HTR-8/SVneo (cell line): ENCODE measurements around the gene SOST.

Experiments used
- DNase-seq: peaks from one replicate; pipeline ENCODE4 v3.0.0; 2011; ENCODE audit warnings: low spot score, mixed read lengths; ENCODE audit not compliant: insufficient read length
- FAIRE-seq: peaks from 2 replicates; lab custom pipeline; 2011; peaks lifted over from hg19 to GRCh38; lab: Jason Lieb, UNC

Gene SOST

GRCh38 chr17:43778337-43779144 is 19.9 kb upstream of the SOST start, which contains the start of gene DUSP3:
Gene DUSP3 (minus strand): TSS chr17:43778977. CDS start chr17:43778924, 53 bp downstream.
- FAIRE-seq = peak; percentile 98
- peak; percentile 96 for DNase-seq

GRCh38 chr17:43774304-43775250 is 16.0 kb upstream of the SOST start:
- no peak for FAIRE-seq

DNA sequence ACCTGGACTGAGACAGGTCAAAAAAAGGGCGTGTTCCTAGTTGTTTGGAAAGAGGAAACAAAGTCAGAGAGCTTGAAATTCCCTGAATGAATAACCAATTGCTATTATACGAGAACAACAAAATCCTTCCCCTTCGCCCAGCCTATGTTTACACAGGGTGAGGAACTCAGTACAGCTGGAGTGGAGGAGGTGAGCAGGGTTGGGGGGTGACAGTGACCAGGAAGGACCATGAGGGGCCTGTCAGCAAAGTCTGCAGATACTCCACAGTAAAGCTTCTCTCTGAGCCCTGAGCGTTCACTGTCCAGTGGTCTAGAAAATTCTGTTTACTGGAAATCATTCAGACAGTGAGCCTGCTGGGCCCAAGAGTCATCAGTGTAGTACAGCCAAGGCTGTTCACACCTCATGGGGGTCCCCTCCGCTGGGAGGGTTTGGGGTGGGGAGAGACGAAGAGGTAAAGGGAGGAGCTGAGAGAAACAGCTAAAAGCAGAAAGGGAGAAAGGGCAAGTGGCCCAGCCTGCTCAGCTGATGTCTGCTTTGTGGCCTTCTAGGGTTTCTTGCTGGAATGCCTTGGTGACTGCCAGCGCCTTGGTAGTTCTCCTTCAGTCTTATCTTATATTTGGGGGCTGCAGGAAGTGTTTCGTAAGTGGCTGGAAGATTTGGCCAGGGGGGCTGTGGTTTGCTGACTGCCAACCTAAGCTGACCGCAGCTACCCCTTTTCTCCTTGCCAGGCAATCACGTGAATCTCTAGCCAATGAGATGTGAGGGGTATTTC is 14.5 kb upstream of the SOST start:
- no peak for FAIRE-seq
- DNase-seq = no peak

More at GRCh38 chr17:43774304-43775250, 16.0 kb upstream of the SOST start:
- no peak for DNase-seq

GRCh38 chr17:43771463-43771862 is 12.9 kb upstream of the SOST start:
- DNase-seq (no peak), FAIRE-seq (no peak)

DNA sequence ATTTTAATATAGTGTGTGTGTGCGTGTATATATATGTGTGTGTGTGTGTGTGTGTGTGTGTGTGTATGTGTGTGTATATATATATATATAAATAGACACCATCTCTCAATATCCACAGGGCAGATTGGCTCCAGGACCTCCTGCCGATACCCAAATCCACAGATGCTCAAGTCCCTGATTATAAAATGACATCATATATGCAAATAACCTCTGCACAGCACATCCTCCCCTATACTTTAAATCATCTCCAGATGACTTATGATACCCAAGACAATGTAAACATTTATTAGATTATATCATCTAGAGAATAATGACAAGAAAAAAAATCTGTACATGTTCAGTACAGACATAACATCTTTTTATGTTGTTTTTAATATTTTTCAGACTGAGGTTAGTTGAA is 12.4 kb upstream of the SOST start:
- FAIRE-seq (no peak), DNase-seq (no peak)

- no peak for DNase-seq
- FAIRE-seq = peak; percentile 67
Measured at GRCh38 chr17:43769859-43770258, 11.3 kb upstream of the SOST start.

GRCh38 chr17:43769426-43769825 is 10.8 kb upstream of the SOST start:
- FAIRE-seq (no peak), DNase-seq (no peak)

GRCh38 chr17:43768943-43769342 is 10.4 kb upstream of the SOST start:
- DNase-seq = no peak
- no peak for FAIRE-seq

DNA sequence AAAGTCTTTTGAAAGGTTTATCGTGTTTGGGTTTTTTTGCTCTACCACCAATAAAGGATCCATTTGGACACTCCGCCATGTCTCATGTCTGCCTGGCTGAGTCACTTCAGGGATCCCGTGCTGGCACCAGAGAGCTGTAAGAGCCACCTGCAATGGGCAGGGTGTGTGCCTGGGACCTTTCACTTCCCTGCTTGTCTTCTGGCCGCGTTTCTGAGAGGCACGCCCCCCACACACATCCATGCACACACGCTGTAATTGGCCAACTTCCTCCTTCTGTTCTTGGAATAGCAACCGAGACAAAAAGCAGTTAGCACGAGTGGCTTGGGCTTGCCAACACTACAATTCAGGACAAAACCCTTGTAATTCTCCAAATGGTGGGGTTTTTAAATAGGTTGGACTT is 9.8 kb upstream of the SOST start:
- DNase-seq (no peak), FAIRE-seq (no peak)

DNA sequence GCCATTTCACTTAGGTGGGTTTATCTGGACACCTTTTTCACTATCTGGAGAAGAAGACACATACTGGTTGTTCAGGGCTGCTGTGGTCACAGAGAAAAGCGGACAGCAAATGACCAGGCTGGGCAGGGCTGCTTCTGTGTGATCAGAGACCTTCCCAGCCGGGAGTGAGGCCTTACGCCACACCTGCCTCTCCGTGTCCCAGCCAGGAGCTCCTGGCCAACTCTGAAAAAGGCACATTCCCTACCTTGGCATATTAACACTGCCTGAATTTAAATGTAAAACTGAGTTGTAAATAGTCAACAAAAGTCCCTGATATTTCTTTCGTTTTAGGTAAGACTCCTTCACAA is 9.1 kb upstream of the SOST start:
- FAIRE-seq (no peak), DNase-seq (no peak)

DNA sequence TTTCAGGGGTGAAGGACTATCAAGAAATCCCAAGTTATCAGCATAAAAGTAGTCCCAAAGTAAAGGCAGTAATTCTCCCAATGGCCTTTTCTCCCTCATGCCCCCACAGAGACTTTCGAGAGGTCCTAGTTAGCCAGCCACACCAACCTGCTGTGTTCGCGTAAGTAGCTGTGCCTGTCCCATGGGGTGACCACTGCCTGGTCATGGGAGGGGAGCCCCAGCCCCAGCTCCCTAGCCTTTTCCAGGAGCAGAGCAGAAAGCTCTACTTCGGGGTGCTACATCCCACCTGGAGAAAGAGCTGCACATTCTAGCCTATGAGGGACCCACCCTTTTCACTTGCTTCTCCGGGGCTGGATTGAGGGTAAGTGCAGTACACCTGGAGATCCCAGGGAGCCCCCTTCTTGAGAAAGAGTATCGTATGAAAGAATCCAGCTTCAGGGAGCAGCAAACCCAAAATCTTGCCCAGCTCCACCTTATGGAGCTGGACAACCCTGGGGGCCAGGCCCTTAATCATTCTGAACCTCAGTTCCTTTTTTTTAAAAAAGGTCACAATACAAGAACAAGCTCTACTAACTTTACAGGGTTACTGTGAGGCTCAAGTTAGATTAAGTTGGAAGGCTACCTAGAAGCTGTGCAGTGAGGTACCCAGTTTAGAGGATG is 8.6 kb upstream of the SOST start:
- no peak for FAIRE-seq

DNA sequence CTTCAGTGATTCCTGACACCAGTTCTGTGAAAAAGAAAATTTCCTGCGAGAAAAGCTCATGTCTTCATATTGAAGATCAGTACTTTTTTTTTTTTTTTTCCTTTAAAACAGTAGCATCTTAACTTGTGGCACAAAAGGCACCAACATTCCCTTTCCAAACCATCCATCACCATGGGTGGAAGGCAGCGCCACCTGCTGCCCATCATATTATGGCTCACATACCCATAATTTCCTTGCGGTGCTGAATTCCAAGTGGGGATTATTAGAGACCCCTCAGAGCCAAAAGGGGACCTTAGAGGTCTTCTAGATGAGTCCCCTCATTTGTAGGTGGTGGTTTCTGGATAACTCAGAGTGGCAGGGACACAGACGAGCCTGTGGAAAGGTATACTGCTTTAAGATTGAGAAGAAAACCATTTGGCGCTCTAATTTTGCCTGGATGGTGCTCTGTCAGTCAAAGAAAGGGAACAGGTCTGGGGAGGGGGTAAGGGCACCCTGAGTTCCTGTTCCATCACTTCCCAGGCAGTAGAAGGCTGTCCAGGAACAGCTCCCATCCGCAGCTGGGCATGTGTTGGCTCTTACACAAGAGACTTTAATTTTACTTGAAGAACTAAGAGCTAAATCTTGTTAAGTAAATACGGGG is 7.9 kb upstream of the SOST start:
- DNase-seq (peak; percentile 74), FAIRE-seq (no peak)

More for the DNA sequence above, 8.6 kb upstream of the SOST start:
- DNase-seq = no peak

DNA sequence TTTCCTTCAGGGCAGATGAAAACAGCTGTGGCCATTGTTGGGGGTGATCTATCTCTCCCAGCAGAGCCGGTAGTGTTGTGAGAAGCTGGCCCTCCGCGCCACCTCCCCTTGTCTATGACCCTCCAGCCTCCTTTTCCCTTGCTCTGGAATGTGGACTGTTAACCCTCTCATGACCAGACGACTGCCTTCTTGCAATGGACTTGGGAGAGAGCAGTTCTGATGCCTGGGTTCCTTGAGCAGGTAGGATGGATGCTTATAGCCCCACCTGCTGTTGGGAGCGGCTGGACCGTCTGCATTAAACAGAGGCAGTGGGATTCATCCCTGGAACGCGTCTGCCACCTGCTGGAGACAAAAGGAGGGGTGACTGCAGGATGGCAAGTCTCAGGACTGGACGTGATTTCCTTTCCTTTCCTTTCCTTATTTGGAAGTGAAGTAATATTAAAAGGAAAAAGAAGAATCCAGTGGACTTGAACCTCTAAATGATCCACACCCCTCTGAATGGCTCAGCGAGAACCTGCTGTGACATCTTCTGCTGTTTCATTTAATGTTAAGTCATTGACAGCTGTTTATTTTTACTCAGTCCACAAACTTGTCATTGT is 1.8 kb upstream of the SOST start:
- DNase-seq (peak; percentile 94), FAIRE-seq (peak; percentile 97)

DNA sequence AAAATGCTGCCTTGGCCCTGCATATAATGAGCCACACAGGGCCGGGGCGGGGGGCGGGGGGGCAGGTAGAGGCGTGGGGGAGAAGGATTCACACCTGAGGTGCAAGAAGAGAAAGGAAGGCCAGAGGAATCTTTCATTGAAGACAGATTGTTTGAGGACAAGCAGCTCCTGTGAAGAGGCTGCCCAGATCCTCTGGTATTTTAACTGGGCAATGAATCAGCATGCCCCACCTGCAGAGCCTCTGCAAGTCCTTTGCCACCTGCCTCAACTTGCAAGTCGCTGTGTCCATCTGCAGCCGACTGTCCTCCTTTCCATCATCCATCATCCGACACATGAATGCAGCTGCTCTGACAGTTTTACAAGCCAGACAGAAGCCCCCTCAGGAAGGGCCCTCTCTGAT is 1.2 kb upstream of the SOST start:
- no peak for DNase-seq
- FAIRE-seq = no peak

DNA sequence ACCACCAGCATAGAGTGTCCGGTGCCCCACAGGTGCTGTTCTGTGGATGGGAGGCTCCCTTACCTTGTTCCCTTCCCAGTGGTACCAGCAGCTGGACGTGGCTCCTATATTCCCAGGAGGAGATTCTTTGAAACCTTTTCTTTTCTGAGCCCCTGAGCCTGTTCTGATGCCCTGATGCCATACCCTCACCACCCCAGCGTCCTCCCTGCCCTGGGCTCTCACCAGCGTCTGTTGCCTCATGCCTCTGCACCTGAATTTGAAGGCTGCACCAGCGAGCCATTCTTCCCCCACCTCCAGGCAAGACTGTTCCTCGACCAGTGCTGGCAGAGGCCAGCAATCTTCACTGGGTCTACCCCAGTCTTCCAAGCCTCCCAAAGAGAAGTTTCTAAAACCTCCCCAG is 505 bp downstream of the SOST start:
- FAIRE-seq (no peak), DNase-seq (no peak)

GRCh38 chr17:43757171-43757660 is 1.4 kb downstream of the SOST start:
- no peak for DNase-seq
- no peak for FAIRE-seq

GRCh38 chr17:43756201-43756600 is 2.4 kb downstream of the SOST start:
- no peak for DNase-seq
- FAIRE-seq = no peak

DNA sequence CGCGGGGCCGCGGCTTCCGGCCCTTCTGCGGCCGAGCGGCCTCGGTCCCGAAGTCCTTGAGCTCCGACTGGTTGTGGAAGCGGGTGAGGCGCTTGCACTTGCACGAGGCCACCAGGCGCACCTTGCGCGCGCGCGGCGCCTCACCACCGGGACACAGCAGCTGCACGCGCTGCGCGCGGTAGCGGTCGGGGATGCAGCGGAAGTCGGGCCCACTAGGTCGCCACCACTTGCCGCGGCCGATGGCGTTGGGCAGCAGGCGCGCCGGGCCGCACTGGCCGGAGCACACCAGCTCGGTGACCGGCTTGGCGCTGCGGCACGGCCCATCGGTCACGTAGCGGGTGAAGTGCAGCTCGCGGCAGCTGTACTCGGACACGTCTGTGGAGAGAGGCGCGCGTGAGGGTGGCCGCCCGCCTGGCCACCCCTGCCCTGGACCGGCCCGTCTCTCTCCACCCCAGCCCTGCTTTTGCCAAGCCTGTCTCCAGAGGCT is 3.2 kb downstream of the SOST start:
- peak; percentile 26 for FAIRE-seq
- no peak for DNase-seq

GRCh38 chr17:43754947-43755346 is 3.6 kb downstream of the SOST start:
- DNase-seq (no peak), FAIRE-seq (no peak)
